Stimulated activated CD4-positive, alpha-beta T cell treated with anti-CD3 and anti-CD28 coated beads, Interleukin-12 subunit alpha, Interleukin-12 subunit beta, amount 100 ng/mL, for 48 hours (primary cell): ENCODE measurements around the gene KRIT1.
"Not testable (repeated sequence)": the region's sequence is repeated elsewhere in the genome, so short reads cannot be mapped to it uniquely, and the experiment has no call there.

Experiments used
- DNase-seq, 3 donors: peaks; one replicate each; pipeline ENCODE4 v3.0.0-alpha.2; 2020; ENCODE audit warnings: low read depth in 2 of 3, low spot score in 1 of 3

Gene KRIT1

GRCh38 chr7:92250603-92251002, 4.9 kb upstream of the KRIT1 start:
- no peak for DNase-seq

- DNase-seq = peak in 1 of 3 donors; percentile 14
These were observed 817 bp upstream of the KRIT1 start for GRCh38 chr7:92246360-92247101.

- peak in 1 of 3 donors; percentile 0 for DNase-seq
These were observed 767 bp downstream of the KRIT1 start for GRCh38 chr7:92244808-92245486.

- no peak for DNase-seq
These were observed 2.7 kb downstream of the KRIT1 start for GRCh38 chr7:92242972-92243371.

GRCh38 chr7:92230547-92230946, 15.2 kb downstream of the KRIT1 start:
- no peak for DNase-seq

- DNase-seq = no peak
These were observed 17.0 kb downstream of the KRIT1 start for GRCh38 chr7:92228742-92229141.

- no peak for DNase-seq
These were observed 17.6 kb downstream of the KRIT1 start for GRCh38 chr7:92228100-92228499.

GRCh38 chr7:92226981-92227380, 18.7 kb downstream of the KRIT1 start:
- DNase-seq = no peak

GRCh38 chr7:92221766-92222165, 23.9 kb downstream of the KRIT1 start:
- DNase-seq = no peak

GRCh38 chr7:92206672-92207071, 39.0 kb downstream of the KRIT1 start:
- DNase-seq = no peak

GRCh38 chr7:92205987-92206386, 39.7 kb downstream of the KRIT1 start:
- no peak for DNase-seq

GRCh38 chr7:92200791-92201190, 44.9 kb downstream of the KRIT1 start:
- DNase-seq = no peak

GRCh38 chr7:92192326-92192725, 53.4 kb downstream of the KRIT1 start:
- DNase-seq = no peak

- DNase-seq = not testable (repeated sequence)
These were observed 56.5 kb downstream of the KRIT1 start for GRCh38 chr7:92189246-92189645.

- not testable (repeated sequence) for DNase-seq
These were observed 61.4 kb downstream of the KRIT1 start for GRCh38 chr7:92184294-92184693.

GRCh38 chr7:92178928-92179924, 66.5 kb downstream of the KRIT1 start, which contains the start of gene LRRD1:
Gene LRRD1 (minus strand): TSS chr7:92179142. CDS start chr7:92165202, 13,940 bp downstream.
- peak; percentile 83 to 92 (median 85) for DNase-seq

- DNase-seq = no peak
These were observed 68.4 kb downstream of the KRIT1 start for GRCh38 chr7:92177362-92177761.

- DNase-seq = not testable (repeated sequence)
These were observed 76.2 kb downstream of the KRIT1 start for GRCh38 chr7:92169529-92169928.

GRCh38 chr7:92161271-92161670, 84.4 kb downstream of the KRIT1 start:
- no peak for DNase-seq

- no peak for DNase-seq
These were observed 86.8 kb downstream of the KRIT1 start for GRCh38 chr7:92158660-92159575.
